Measurements from ENCODE around the gene CRY2. TPM values are rescaled to one million over a fixed set of nuclear protein-coding genes. Genes with fewer than 3 reads are reported as not detected.

Gene CRY2
- total and polyA plus RNA-seq, 2 of the 8 experiments (the other 6 are each of a cell fraction or from before 2014, with no cell fraction given) = 8.0 to 9.4 TPM

DNA sequence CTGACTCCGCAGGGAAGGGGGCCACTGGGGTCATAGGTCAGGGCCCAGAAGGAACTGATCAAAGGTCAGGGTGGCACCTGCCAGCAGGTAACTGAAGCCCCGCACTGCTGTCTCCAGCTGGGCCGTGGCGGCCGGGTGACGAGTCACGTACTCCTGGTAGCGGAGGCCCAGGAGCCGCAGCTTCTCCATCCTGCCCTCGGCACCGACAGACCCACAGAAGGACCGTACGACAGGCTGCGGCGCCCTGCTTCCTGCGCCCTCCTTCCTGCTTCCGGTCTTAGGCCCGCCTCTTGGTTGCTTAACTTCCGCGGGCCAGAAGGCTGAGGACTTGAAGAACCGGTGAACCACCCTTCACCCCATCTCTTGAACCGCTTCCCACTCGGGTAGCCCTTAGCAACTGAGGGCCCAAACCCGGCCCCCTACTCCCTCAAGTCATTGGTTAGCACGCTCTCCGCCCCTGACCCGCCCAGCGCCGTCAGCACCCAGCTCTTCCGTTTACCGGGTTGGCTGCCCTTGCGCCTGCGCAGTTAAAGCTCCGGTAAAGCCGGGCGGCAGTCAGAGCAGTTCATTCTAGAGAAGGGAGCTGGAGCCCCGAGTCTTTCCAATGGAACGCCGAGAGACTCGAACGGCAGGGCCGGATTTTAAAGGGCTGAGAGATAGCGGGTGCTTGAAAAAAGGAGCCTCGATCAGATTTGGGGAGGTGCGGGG is 70.5 kb downstream of the CRY2 start, which contains the start of gene PEX16 (continued):
- TF ChIP-seq RFX5 (IDR thresholded peaks at IDR 0.05; ENCODE audit: borderline replicate concordance, low read depth, low read length) (no peak), SAP30 (IDR thresholded peaks at IDR 0.05; ENCODE audit: insufficient read depth, insufficient replicate concordance, low read length) (peak; percentile 92), RBBP5 (IDR thresholded peaks at IDR 0.05; ENCODE audit: borderline replicate concordance, low read depth, low read length) (peak; percentile 16; the same call in 1 of the 2 replicates), BACH1 (IDR thresholded peaks at IDR 0.05; ENCODE audit: low read length) (no peak), SIX5 (IDR thresholded peaks at IDR 0.05; ENCODE audit: low read depth, low read length) (no peak), POU5F1 (IDR thresholded peaks at IDR 0.05; ENCODE audit: low read depth, low read length) (no peak), SIRT6 (IDR thresholded peaks at IDR 0.05; ENCODE audit: low read length) (no peak), ZNF274 (IDR thresholded peaks at IDR 0.05; ENCODE audit: borderline replicate concordance, extremely low read depth, low read length) (no peak), GABPA (IDR thresholded peaks at IDR 0.05; ENCODE audit: borderline replicate concordance, insufficient read depth, low read length) (peak; percentile 89; the same call in 1 of the 2 replicates)
- TF ChIP-seq, protein P1, sequence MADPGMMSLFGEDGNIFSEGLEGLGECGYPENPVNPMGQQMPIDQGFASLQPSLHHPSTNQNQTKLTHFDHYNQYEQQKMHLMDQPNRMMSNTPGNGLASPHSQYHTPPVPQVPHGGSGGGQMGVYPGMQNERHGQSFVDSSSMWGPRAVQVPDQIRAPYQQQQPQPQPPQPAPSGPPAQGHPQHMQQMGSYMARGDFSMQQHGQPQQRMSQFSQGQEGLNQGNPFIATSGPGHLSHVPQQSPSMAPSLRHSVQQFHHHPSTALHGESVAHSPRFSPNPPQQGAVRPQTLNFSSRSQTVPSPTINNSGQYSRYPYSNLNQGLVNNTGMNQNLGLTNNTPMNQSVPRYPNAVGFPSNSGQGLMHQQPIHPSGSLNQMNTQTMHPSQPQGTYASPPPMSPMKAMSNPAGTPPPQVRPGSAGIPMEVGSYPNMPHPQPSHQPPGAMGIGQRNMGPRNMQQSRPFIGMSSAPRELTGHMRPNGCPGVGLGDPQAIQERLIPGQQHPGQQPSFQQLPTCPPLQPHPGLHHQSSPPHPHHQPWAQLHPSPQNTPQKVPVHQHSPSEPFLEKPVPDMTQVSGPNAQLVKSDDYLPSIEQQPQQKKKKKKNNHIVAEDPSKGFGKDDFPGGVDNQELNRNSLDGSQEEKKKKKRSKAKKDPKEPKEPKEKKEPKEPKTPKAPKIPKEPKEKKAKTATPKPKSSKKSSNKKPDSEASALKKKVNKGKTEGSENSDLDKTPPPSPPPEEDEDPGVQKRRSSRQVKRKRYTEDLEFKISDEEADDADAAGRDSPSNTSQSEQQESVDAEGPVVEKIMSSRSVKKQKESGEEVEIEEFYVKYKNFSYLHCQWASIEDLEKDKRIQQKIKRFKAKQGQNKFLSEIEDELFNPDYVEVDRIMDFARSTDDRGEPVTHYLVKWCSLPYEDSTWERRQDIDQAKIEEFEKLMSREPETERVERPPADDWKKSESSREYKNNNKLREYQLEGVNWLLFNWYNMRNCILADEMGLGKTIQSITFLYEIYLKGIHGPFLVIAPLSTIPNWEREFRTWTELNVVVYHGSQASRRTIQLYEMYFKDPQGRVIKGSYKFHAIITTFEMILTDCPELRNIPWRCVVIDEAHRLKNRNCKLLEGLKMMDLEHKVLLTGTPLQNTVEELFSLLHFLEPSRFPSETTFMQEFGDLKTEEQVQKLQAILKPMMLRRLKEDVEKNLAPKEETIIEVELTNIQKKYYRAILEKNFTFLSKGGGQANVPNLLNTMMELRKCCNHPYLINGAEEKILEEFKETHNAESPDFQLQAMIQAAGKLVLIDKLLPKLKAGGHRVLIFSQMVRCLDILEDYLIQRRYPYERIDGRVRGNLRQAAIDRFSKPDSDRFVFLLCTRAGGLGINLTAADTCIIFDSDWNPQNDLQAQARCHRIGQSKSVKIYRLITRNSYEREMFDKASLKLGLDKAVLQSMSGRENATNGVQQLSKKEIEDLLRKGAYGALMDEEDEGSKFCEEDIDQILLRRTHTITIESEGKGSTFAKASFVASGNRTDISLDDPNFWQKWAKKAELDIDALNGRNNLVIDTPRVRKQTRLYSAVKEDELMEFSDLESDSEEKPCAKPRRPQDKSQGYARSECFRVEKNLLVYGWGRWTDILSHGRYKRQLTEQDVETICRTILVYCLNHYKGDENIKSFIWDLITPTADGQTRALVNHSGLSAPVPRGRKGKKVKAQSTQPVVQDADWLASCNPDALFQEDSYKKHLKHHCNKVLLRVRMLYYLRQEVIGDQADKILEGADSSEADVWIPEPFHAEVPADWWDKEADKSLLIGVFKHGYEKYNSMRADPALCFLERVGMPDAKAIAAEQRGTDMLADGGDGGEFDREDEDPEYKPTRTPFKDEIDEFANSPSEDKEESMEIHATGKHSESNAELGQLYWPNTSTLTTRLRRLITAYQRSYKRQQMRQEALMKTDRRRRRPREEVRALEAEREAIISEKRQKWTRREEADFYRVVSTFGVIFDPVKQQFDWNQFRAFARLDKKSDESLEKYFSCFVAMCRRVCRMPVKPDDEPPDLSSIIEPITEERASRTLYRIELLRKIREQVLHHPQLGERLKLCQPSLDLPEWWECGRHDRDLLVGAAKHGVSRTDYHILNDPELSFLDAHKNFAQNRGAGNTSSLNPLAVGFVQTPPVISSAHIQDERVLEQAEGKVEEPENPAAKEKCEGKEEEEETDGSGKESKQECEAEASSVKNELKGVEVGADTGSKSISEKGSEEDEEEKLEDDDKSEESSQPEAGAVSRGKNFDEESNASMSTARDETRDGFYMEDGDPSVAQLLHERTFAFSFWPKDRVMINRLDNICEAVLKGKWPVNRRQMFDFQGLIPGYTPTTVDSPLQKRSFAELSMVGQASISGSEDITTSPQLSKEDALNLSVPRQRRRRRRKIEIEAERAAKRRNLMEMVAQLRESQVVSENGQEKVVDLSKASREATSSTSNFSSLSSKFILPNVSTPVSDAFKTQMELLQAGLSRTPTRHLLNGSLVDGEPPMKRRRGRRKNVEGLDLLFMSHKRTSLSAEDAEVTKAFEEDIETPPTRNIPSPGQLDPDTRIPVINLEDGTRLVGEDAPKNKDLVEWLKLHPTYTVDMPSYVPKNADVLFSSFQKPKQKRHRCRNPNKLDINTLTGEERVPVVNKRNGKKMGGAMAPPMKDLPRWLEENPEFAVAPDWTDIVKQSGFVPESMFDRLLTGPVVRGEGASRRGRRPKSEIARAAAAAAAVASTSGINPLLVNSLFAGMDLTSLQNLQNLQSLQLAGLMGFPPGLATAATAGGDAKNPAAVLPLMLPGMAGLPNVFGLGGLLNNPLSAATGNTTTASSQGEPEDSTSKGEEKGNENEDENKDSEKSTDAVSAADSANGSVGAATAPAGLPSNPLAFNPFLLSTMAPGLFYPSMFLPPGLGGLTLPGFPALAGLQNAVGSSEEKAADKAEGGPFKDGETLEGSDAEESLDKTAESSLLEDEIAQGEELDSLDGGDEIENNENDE (IDR thresholded peaks at IDR 0.05; ENCODE audit: insufficient replicate concordance, low read length) = no peak

Data from H1 (cell line).